ENCODE results near the gene PPP2R3C.

Gene PPP2R3C

DNA sequence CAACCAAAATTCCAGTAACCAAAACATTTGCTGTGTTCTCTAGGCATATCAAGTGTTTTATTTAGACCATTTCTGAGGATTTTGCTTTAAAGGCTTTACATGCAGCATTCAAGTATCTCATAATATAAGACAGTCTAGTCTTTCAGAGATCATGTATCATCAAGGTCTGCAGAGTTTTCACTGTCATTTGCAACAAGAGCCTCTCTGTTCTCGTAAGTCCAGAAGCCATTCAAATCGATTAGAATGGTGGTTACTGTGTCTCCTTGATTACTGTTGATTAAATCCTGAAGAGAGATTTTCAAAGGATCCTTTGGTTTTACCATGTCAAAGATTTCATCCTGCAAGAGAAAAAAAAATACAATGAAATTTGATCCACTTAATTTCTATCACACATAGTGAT lies 36.3 kb downstream of the PPP2R3C start:
- no peak overlapping the region for H3K27ac ChIP-seq
- H3K27me3 ChIP-seq (ENCODE audit: insufficient read depth, low read depth, severe bottlenecking) = no peaks in the 10 kb centered on the region
- TF ChIP-seq CTCF (IDR thresholded peaks at IDR 0.05; ENCODE audit: low read depth, low read length) = no peak
- no peak overlapping the region for H3K4me3 ChIP-seq (ENCODE audit: low read depth, low read length)
- DNase-seq = no peak
- H3K36me3 ChIP-seq = peaks cover 35% of the 10 kb centered on the region
- no peaks in the 10 kb centered on the region for H3K9me3 ChIP-seq (ENCODE audit: severe bottlenecking)

GRCh38 chr14:35083530-35084150 lies 38.1 kb downstream of the PPP2R3C start:
- H3K36me3 ChIP-seq = peaks cover 41% of the 10 kb centered on the region
- no peak overlapping the region for H3K4me3 ChIP-seq (ENCODE audit: low read depth, low read length)
- no peak overlapping the region for H3K27ac ChIP-seq
- no peaks in the 10 kb centered on the region for H3K9me3 ChIP-seq (ENCODE audit: severe bottlenecking)
- DNase-seq = no peak
- H3K27me3 ChIP-seq (ENCODE audit: insufficient read depth, low read depth, severe bottlenecking) = no peaks in the 10 kb centered on the region
- TF ChIP-seq CTCF (IDR thresholded peaks at IDR 0.05; ENCODE audit: low read depth, low read length) = no peak

- Histone ChIP-seq H3K27me3 (ENCODE audit: insufficient read depth, low read depth, severe bottlenecking) (no peaks in the 10 kb centered on the region), H3K9me3 (ENCODE audit: severe bottlenecking) (no peaks in the 10 kb centered on the region), H3K27ac (no peak overlapping the region), H3K36me3 (peaks cover 29% of the 10 kb centered on the region), H3K4me3 (ENCODE audit: low read depth, low read length) (no peak overlapping the region)
- DNase-seq = no peak
- no peak for TF ChIP-seq CTCF (IDR thresholded peaks at IDR 0.05; ENCODE audit: low read depth, low read length)
These were observed 42.0 kb downstream of the PPP2R3C start for GRCh38 chr14:35079742-35080141.

GRCh38 chr14:35078082-35078481 lies 43.7 kb downstream of the PPP2R3C start:
- H3K36me3 ChIP-seq = peaks cover 23% of the 10 kb centered on the region
- H3K27ac ChIP-seq = no peak overlapping the region
- no peak overlapping the region for H3K4me3 ChIP-seq (ENCODE audit: low read depth, low read length)
- no peaks in the 10 kb centered on the region for H3K9me3 ChIP-seq (ENCODE audit: severe bottlenecking)
- TF ChIP-seq CTCF (IDR thresholded peaks at IDR 0.05; ENCODE audit: low read depth, low read length) = no peak
- no peak for DNase-seq
- H3K27me3 ChIP-seq (ENCODE audit: insufficient read depth, low read depth, severe bottlenecking) = no peaks in the 10 kb centered on the region

- no peak overlapping the region for H3K27ac ChIP-seq
- no peak for TF ChIP-seq CTCF (IDR thresholded peaks at IDR 0.05; ENCODE audit: low read depth, low read length)
- peaks cover 8% of the 10 kb centered on the region for H3K36me3 ChIP-seq
- H3K9me3 ChIP-seq (ENCODE audit: severe bottlenecking) = no peaks in the 10 kb centered on the region
- no peak for DNase-seq
- H3K4me3 ChIP-seq (ENCODE audit: low read depth, low read length) = no peak overlapping the region
- no peaks in the 10 kb centered on the region for H3K27me3 ChIP-seq (ENCODE audit: insufficient read depth, low read depth, severe bottlenecking)
These were observed 48.3 kb downstream of the PPP2R3C start for GRCh38 chr14:35073486-35073885.

DNA sequence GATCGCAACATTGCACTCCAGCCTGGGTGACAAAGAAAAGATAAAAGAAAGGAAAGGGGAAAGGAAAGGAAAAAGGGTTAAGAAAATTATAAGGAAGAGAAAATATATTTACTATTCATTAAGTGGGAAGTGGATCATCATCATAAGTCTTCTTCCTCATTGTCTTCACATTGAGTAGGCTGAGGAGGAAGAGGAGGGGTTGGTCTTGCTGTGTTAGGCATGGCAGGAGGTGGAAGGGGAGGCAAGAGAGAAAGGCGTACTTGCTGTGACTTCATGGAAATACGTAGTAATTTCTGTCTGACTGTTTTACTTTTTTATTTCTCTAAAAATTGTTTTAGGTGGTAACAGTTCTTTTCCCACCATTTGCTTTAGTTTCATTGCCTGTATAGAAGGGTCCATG lies 49.6 kb downstream of the PPP2R3C start:
- Histone ChIP-seq H3K36me3 (peaks cover 4% of the 10 kb centered on the region), H3K9me3 (ENCODE audit: severe bottlenecking) (no peaks in the 10 kb centered on the region), H3K27ac (no peak overlapping the region), H3K27me3 (ENCODE audit: insufficient read depth, low read depth, severe bottlenecking) (no peaks in the 10 kb centered on the region), H3K4me3 (ENCODE audit: low read depth, low read length) (no peak overlapping the region)
- DNase-seq = no peak
- TF ChIP-seq CTCF (IDR thresholded peaks at IDR 0.05; ENCODE audit: low read depth, low read length) = no peak
